HEK293T (cell line): ENCODE data around the gene SLC31A2.

Experiments used
- ARNT ChIP-seq: fragments of 450-650 bp; IDR thresholded peaks from 2 replicates; pipeline ENCODE4 v1.6.1; 2017; ENCODE audit warnings: mild to moderate bottlenecking
- BHLHE40 ChIP-seq: fragments of 450-650 bp; IDR thresholded peaks from 2 replicates; pipeline ENCODE4 v1.6.1; 2016; ENCODE audit warnings: mild to moderate bottlenecking, moderate library complexity, borderline replicate concordance
- CTBP1 ChIP-seq: fragments of 450-650 bp; IDR thresholded peaks from 2 replicates; pipeline ENCODE4 v1.6.1; 2016; ENCODE audit warnings: borderline replicate concordance
- FOXA1 ChIP-seq: fragments of 450-650 bp; IDR thresholded peaks from 2 replicates; pipeline ENCODE4 v1.6.1; 2016; ENCODE audit warnings: mild to moderate bottlenecking
- FOXK2 ChIP-seq: fragments of 450-650 bp; IDR thresholded peaks from 2 replicates; pipeline ENCODE4 v1.6.1; 2016; ENCODE audit warnings: mild to moderate bottlenecking
- FOXM1 ChIP-seq: fragments of 450-650 bp; IDR thresholded peaks from 2 replicates; pipeline ENCODE4 v1.6.1; 2017; ENCODE audit warnings: mild to moderate bottlenecking, borderline replicate concordance
- HDGF ChIP-seq: fragments of 450-650 bp; IDR thresholded peaks from 2 replicates; pipeline ENCODE4 v1.6.1; 2017; ENCODE audit warnings: antibody characterized with exemption, borderline replicate concordance
- L3MBTL2 ChIP-seq: fragments of 450-650 bp; conservative IDR thresholded peaks from 2 replicates; pipeline ENCODE4 v1.6.1; 2016; ENCODE audit warnings: mild to moderate bottlenecking
- LEF1 ChIP-seq: fragments of 450-650 bp; IDR thresholded peaks from 2 replicates; pipeline ENCODE4 v1.6.1; 2017; ENCODE audit warnings: mild to moderate bottlenecking, borderline replicate concordance
- NFRKB ChIP-seq: fragments of 450-650 bp; IDR thresholded peaks from 2 replicates; pipeline ENCODE4 v1.6.1; 2016; ENCODE audit warnings: mild to moderate bottlenecking, moderate library complexity
- PKNOX1 ChIP-seq: fragments of 450-650 bp; IDR thresholded peaks from 2 replicates; pipeline ENCODE4 v1.6.1; 2016
- SP1 ChIP-seq: fragments of 450-650 bp; IDR thresholded peaks from 2 replicates; pipeline ENCODE4 v1.6.1; 2017
- SUZ12 ChIP-seq: fragments of 450-650 bp; IDR thresholded peaks from 2 replicates; pipeline ENCODE4 v1.6.1; 2016; ENCODE audit warnings: mild to moderate bottlenecking

DNA sequence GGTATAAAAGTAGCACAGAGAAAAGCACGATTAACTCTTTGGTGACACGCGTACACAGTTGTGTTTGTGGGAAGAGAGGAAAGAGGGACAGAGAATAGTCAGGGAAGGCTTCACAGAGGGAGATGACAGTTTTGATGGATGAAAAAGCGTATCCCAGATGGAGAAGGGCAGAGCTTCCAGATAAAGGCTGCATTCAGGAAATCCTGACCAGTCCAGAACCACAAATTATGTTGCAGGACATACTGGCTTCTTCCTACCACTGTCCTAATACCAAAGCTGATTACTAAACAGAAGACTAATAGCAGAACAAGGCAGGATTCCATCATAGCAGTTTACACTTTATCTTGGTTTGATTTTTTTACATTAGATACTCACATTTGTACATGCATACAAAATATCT lies 34.5 kb downstream of the SLC31A2 start:
- TF ChIP-seq CTBP1 (no peak), FOXM1 (no peak), SP1 (no peak), BHLHE40 (no peak), FOXA1 (no peak), PKNOX1 (no peak), SUZ12 (no peak), L3MBTL2 (no peak), FOXK2 (no peak), LEF1 (no peak), NFRKB (no peak), ARNT (no peak), HDGF (no peak)
